Right renal cortex interstitium (tissue), 3 donors: ENCODE results near the gene HNRNPA1. TPM values are rescaled to one million over a fixed set of nuclear protein-coding genes. Genes with fewer than 3 reads are reported as not detected.

Experiments
- DNase-seq, 3 donors: peaks; one replicate each; pipeline ENCODE4 v3.0.0-alpha.2; 2013; ENCODE audit warnings: low read depth in 3 of 3, low spot score in 2 of 3
- polyA plus RNA-seq, 3 donors: library from polyadenylated mRNA; unstranded; fragments of 120-200 nt; gene quantifications; one replicate each; pipeline ENCODE4 v1.2.1, GENCODE V29; 2013; ENCODE audit not compliant: insufficient read length in 3 of 3

The HNRNPA1 gene
- polyA plus RNA-seq, 3 donors, result 3,483 to 4,465 (median 3,605) TPM

DNA sequence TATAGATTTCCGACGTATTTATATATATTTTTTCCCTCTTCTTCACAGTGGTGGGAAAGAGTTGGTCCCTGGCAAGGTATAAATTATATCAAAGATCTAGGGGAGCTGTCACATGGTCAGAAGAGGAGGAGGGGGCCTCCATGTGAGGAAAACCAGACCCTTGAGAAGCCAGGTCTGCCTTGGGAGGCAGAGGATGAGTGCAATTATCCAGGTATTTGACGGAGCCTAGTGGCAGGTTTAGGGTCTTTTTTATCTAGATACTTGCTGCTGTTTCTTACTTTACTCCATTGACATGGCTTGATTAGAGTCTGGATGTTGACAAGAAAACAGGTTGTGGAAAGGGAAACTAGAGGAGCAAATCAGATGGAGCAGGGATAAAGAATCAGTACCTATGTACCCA is 49.9 kb downstream of the HNRNPA1 start:
- DNase-seq, result no peak

DNA sequence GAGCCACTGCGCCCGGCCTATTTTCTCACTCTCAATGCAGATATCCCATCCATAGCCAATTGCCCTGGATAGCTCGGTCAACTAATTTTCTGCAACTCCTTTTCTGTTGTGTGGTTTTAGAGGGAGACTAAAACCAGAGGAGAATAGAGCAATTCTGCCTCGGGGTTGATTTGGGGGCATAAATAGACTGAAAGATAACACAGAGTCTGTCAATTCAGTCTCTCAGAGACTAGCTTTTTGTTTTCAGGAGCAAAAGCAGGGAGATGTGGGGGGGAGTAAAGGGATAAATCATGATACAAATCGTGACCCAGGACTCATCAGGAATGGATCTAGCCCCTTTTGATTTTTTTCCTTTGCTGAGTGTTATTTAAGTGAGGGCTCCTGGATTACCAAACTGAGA is 50.9 kb downstream of the HNRNPA1 start:
- DNase-seq, result no peak

DNA sequence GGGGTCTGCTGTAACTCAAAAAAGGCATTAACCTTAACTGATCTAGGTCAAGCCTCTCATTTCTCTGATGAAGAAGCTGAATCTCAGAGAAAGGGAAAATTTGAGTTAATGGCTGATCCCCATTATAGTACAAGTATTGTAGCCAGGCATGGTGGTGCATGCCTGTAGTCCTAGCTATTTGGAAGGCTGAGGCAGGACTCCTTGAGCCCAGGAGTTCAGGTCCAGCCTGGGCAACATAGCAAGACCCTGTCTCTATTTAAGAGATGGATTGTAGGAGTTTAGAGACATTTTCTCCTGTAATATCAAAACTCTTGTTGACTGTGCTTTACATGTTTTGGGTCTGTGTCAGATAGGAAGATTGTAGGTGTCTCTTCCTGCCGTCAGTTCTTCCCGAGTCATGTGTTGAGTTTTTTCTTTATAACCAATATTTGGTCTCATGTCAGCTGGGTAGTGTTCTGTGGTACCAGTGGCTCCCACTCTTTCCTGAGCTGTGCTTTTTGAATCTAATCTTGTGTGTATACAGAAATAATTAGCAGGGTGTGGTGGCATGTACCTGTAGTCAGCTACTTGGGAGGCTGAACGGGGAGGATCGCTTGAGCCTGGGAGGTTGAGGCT is 53.0 kb downstream of the HNRNPA1 start:
- DNase-seq, result no peak

Other genes with a start within 250 kb of the HNRNPA1 start
- gene HOXC5, start 247.7 kb upstream of the HNRNPA1 start, polyA plus RNA-seq, result 1 to 10 TPM in 2 of 3 donors, under 1 TPM in 1; 0.93 to 1.4 (median 1.4) TPM
- gene HOXC4, start 226.9 kb upstream of the HNRNPA1 start, polyA plus RNA-seq, result 10 to 100 TPM; 32.4 to 42.5 (median 37.2) TPM
- 10 to 100 TPM; 30.5 to 34.2 (median 31.5) TPM for gene SMUG1, start 91.7 kb upstream of the HNRNPA1 start, polyA plus RNA-seq
- 100 to 1,000 TPM; 118 to 129 (median 125) TPM for gene CBX5, start 604 bp upstream of the HNRNPA1 start, polyA plus RNA-seq
- 1 to 10 TPM; 2.1 to 3.8 (median 3.4) TPM for gene NFE2, start 20.3 kb downstream of the HNRNPA1 start, polyA plus RNA-seq
- 100 to 1,000 TPM; 242 to 260 (median 254) TPM for gene COPZ1, start 44.4 kb downstream of the HNRNPA1 start, polyA plus RNA-seq
- under 1 TPM; 0.08 to 0.14 (median 0.11) TPM for gene GPR84, start 83.8 kb downstream of the HNRNPA1 start, polyA plus RNA-seq
- gene ZNF385A, start 104.0 kb downstream of the HNRNPA1 start, polyA plus RNA-seq, result 10 to 100 TPM in 1 of 3 donors, 1 to 10 TPM in 2; 8.1 to 10.1 (median 8.6) TPM
- gene ITGA5, start 138.5 kb downstream of the HNRNPA1 start, polyA plus RNA-seq, result 10 to 100 TPM; 38.1 to 40.6 (median 39.8) TPM
- gene GTSF1, start 192.9 kb downstream of the HNRNPA1 start, polyA plus RNA-seq, result under 1 TPM in 2 of 3 donors, not detected in 1; 0.14 to 0.54 TPM
- 1 to 10 TPM; 3.6 to 4.4 (median 3.8) TPM for gene NCKAP1L, start 217.0 kb downstream of the HNRNPA1 start, polyA plus RNA-seq